Measurements from ENCODE around the gene B3GNT9.

The B3GNT9 gene

DNA sequence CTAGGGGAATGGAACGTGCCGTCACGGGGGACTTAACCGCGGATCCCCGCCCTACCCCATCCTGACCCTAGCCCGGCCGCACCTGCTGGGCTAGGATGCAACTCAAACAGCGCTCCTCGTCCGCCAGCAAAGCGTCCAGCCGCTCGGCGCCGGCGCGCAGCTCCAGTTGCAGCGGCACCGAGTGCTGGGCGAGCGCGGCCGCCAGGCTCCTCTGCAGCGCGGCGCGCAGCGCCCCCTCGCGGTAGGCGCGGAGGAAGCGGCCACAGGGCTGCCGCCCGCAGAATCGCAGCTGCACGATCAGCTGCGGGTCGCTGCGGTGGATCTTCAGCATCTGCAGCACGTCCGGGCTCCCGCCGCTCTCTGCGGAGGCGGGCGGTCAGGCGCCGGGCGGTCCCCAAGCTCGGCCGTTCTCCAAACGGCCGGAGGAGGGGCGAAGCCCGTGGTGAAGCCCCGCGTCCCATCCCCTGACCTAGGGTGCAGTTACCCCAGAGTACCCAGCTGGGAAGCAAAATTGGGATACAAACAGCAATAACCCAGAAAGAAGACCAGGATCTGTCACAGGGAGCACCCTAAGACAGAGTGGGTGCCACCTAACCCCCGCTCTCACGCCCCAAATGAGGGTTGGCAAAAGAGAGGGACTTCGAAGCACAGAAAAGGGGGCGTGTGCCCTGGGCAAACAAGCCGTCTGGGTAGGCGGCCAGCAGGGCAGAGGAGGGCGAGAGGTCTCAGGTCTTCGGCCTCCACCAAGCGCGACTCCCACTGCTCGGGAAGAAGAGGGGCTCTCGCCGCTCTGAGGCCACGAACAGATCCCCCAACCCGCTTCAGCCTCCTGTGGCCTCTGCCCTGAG, 4.7 kb upstream of the B3GNT9 start:
- TF ChIP-seq, protein P1, sequence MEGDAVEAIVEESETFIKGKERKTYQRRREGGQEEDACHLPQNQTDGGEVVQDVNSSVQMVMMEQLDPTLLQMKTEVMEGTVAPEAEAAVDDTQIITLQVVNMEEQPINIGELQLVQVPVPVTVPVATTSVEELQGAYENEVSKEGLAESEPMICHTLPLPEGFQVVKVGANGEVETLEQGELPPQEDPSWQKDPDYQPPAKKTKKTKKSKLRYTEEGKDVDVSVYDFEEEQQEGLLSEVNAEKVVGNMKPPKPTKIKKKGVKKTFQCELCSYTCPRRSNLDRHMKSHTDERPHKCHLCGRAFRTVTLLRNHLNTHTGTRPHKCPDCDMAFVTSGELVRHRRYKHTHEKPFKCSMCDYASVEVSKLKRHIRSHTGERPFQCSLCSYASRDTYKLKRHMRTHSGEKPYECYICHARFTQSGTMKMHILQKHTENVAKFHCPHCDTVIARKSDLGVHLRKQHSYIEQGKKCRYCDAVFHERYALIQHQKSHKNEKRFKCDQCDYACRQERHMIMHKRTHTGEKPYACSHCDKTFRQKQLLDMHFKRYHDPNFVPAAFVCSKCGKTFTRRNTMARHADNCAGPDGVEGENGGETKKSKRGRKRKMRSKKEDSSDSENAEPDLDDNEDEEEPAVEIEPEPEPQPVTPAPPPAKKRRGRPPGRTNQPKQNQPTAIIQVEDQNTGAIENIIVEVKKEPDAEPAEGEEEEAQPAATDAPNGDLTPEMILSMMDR (IDR thresholded peaks at IDR 0.05): peak; percentile 96
- no peaks in the 10 kb centered on the region for H3K9me3 Mint-ChIP-seq
- H3K27ac Mint-ChIP-seq: no peak overlapping the region
- peaks cover 13% of the 10 kb centered on the region for H3K4me1 Mint-ChIP-seq
- peak; percentile 93 for DNase-seq
- peaks cover 97% of the 10 kb centered on the region for H3K27me3 Mint-ChIP-seq (ENCODE audit: low read depth, poor library complexity)
- H3K36me3 Mint-ChIP-seq (ENCODE audit: low read depth): no peaks in the 10 kb centered on the region
- peak overlapping the region; percentile 71 for H3K4me3 Mint-ChIP-seq

DNA sequence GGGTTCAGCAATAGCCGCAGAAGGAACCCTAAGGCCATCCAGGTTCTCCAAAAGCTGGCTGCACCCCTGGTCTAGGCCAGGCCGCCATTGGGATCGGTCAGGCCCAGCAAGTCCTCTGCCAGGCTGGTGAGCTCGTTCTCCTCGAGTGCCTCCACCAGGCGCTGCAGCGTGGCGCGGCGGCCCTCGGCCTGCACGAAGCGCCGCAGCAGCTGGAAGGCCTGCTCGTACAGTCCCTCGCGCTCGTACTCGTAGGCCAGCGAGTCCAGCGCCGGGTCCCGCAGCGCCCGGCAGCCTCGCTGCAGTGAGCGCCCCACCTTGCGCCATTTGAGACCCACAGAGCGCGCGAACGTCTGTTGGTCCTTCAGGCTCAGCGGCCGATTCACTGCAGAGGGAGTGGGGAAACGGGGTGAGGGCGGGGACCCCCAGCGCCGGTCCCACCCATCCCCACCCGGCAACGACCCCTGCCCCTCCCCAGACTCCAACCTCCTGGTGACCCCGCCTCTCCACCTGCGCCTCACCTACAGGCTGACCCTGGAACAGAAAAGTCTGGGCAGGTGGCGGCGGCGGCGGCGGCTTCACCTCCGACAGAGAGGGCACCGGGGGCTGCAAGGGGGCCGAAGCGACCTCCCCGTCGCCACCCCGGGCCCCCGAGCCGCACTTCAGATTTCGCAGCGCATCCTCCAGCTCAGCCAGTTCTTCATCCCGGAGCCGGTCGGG, 3.9 kb upstream of the B3GNT9 start:
- no peak for DNase-seq
- Mint-ChIP-seq H3K27ac (no peak overlapping the region), H3K9me3 (no peaks in the 10 kb centered on the region), H3K4me3 (peak overlapping the region; percentile 71), H3K27me3 (ENCODE audit: low read depth, poor library complexity) (peaks cover 94% of the 10 kb centered on the region), H3K4me1 (peaks cover 13% of the 10 kb centered on the region), H3K36me3 (ENCODE audit: low read depth) (no peaks in the 10 kb centered on the region)
- TF ChIP-seq, protein P1 (IDR thresholded peaks at IDR 0.05): no peak

DNA sequence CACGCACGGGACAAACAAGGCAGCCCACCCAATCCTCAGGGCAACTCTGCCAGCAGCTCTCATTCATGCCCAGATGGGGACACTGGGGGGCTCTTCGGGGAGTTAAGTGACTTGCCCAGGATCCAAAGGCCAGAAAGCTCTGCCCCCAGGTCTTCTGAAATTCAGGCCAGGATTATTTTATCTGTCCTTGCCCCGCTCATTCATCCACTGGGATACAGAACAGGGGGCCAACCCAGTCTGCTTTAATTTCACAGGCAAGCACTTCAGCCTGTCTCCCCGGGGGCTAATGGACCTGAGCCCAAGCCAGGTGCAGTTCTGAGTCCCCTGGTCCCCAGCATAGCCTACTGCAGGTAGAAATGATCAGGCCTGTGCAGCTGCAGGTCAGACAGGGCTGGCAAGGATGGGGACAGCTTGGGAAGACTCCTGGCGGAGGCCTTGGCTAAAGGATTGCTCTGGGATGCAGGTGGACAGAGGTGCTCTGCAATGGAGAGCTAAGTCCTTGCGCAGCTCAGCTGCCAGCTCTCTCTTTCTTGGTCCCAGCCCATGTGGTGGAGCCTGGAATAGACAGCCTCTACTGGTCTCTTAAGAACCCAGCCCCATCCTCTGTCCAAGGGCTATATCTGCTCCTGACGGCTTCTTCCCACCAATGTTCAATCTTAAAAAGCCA, 766 bp upstream of the B3GNT9 start:
- H3K4me1 Mint-ChIP-seq: peaks cover 4% of the 10 kb centered on the region
- peaks cover 74% of the 10 kb centered on the region for H3K27me3 Mint-ChIP-seq (ENCODE audit: low read depth, poor library complexity)
- DNase-seq: no peak
- TF ChIP-seq, protein P1 (IDR thresholded peaks at IDR 0.05): no peak
- no peaks in the 10 kb centered on the region for H3K9me3 Mint-ChIP-seq
- H3K27ac Mint-ChIP-seq: no peak overlapping the region
- peak overlapping the region; percentile 77 for H3K4me3 Mint-ChIP-seq
- peaks cover 20% of the 10 kb centered on the region for H3K36me3 Mint-ChIP-seq (ENCODE audit: low read depth)

DNA sequence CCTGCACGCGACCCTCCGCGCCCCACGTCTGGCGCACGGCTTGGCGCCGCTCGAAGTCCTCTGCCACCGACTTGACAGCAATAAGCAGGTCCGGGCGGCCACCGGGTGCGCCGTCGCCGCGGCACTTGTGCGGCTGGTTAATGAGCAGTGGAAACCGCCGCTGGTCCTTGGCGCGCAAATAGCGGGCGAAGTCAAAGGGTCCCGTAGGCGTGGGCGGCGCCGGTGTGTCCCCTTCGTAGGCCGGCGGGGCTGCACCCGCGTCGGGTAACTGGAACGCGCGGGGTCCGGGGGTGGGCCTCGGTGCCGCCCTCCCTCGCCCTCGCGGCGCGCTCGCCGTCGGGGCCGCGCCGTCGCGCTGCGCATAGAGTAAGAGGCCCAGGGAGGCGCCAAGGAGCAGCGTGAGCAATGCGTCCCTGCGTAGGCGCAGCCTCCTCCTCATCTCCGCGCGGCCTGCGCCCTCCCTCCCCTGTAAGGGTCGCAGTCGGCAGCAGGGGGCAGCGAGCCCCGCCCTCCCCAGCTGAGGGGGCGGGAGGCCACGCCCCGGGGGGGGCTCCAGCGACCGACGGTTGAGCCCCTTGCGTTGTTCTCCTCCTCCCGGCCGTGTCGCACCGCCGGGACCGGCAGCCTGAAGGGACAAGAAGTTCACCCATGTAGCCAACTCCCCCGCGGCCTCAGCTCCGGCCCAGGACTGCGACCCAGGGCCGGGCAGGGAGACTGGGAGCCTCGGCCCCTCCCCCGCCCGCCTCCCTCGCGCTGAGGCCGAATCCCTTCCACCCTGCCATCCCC, 558 bp downstream of the B3GNT9 start:
- Mint-ChIP-seq H3K9me3 (no peaks in the 10 kb centered on the region), H3K27me3 (ENCODE audit: low read depth, poor library complexity) (peaks cover 61% of the 10 kb centered on the region), H3K4me1 (peaks cover 4% of the 10 kb centered on the region), H3K36me3 (ENCODE audit: low read depth) (peaks cover 26% of the 10 kb centered on the region), H3K4me3 (peak overlapping the region; percentile 77), H3K27ac (no peak overlapping the region)
- peak; percentile 77 for DNase-seq
- TF ChIP-seq, protein P1 (IDR thresholded peaks at IDR 0.05): peak; percentile 29

DNA sequence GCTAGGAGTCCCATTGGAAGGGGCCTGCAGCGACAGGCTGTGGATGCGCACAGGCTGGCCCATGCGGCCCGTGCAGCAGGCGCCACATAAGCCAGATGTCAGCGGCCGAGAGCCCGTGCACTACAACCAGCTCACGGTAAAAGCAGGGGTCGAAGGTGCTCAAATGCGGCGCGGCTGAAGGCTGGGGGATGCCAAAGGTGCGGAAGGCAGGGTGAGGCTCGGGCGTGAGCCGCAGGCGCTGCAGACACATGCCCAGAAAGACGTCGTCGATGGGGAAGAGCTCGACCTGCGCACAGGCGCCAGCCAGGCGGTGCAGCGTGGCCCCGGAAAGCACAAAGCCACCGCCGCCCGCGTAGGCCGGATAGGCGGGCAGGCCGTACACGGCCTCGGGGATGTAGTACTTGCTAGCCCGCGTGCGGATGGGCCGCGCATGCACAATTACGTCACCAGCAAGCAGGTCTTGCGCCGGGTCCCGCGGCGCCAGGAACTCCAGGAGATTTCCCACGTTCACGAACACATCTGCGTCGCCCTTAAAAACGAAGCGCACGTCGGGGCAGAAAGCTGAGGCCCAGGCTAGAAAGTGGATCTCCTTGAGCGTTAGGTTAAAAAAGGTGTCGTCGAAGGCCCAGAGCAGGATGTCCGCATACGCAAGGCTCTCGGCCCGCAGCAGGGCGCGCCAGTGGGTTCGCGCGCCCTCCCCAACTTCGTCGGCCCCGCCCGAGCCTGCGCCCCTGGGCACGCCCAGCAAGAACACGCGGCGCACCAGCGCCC, 1.3 kb downstream of the B3GNT9 start:
- no peak for DNase-seq
- no peaks in the 10 kb centered on the region for H3K9me3 Mint-ChIP-seq
- H3K27ac Mint-ChIP-seq: no peak overlapping the region
- peaks cover 30% of the 10 kb centered on the region for H3K36me3 Mint-ChIP-seq (ENCODE audit: low read depth)
- peaks cover 4% of the 10 kb centered on the region for H3K4me1 Mint-ChIP-seq
- TF ChIP-seq, protein P1 (IDR thresholded peaks at IDR 0.05): no peak
- H3K4me3 Mint-ChIP-seq: peak overlapping the region; percentile 47
- peaks cover 53% of the 10 kb centered on the region for H3K27me3 Mint-ChIP-seq (ENCODE audit: low read depth, poor library complexity)
